Mesenchymal stem cell (in vitro differentiated cells and primary cell): ENCODE results near the gene TLK2.

Source experiments
- DNase-seq: peaks from one replicate; pipeline ENCODE4 v3.0.0-alpha.2; 2013
- H2AFZ ChIP-seq: one replicate; pipeline ENCODE4 v1.6.1; 2013; ENCODE audit warnings: low read depth, mild to moderate bottlenecking, control low read depth, inconsistent platforms, low read length, moderate library complexity
- H2AK5ac ChIP-seq: 2 replicates; pipeline ENCODE4 v1.6.1; 2013; ENCODE audit warnings: low read length, moderate library complexity, mild to moderate bottlenecking, inconsistent platforms; ENCODE audit not compliant: severe bottlenecking
- H2BK120ac ChIP-seq: one replicate; pipeline ENCODE4 v1.6.1; 2013; ENCODE audit warnings: low read depth, mild to moderate bottlenecking, inconsistent platforms, low read length, moderate library complexity
- H2BK12ac ChIP-seq, 2 experiments: one replicate each; pipeline ENCODE4 v1.6.1; 2013; ENCODE audit warnings: inconsistent platforms in 2 of 2, low read length in 2 of 2, mild to moderate bottlenecking in 2 of 2, moderate library complexity in 2 of 2, control low read depth in 1 of 2
- H2BK15ac ChIP-seq: one replicate; pipeline ENCODE4 v1.6.1; 2013; ENCODE audit warnings: mild to moderate bottlenecking, low read depth, inconsistent platforms; ENCODE audit not compliant: poor library complexity, severe bottlenecking
- H2BK5ac ChIP-seq: 2 replicates; pipeline ENCODE4 v1.6.1; 2013; ENCODE audit warnings: low read depth, mild to moderate bottlenecking, low read length, control low read depth, inconsistent platforms; ENCODE audit not compliant: poor library complexity, severe bottlenecking
- H3K14ac ChIP-seq, 2 experiments: one replicate each; pipeline ENCODE4 v1.6.1; 2013; ENCODE audit warnings: inconsistent platforms in 2 of 2, low read length in 2 of 2, control low read depth in 1 of 2, mild to moderate bottlenecking in 1 of 2, moderate library complexity in 1 of 2
- H3K18ac ChIP-seq, 2 experiments: one replicate each; pipeline ENCODE4 v1.6.1; 2013; ENCODE audit warnings: inconsistent platforms in 2 of 2, low read length in 2 of 2, control low read depth in 1 of 2, low read depth in 1 of 2, mild to moderate bottlenecking in 1 of 2
- H3K23ac ChIP-seq, 2 experiments: one replicate each; pipeline ENCODE4 v1.6.1; 2013; ENCODE audit warnings: inconsistent platforms in 2 of 2, low read length in 2 of 2, mild to moderate bottlenecking in 2 of 2, moderate library complexity in 2 of 2, control low read depth in 1 of 2
- H3K27ac ChIP-seq: 2 replicates; pipeline ENCODE4 v1.5.1; 2013; ENCODE audit warnings: mild to moderate bottlenecking, moderate library complexity, low read length, control low read depth, inconsistent platforms; ENCODE audit not compliant: poor library complexity, severe bottlenecking
- H3K27me3 ChIP-seq, 2 experiments: 2 replicates each; pipeline versions ENCODE4 v1.6.1 to v1.7.0; 2013; ENCODE audit warnings: low read length in 2 of 2, mild to moderate bottlenecking in 2 of 2, moderate library complexity in 2 of 2, control low read depth in 1 of 2, inconsistent platforms in 1 of 2; ENCODE audit not compliant: control insufficient read depth in 1 of 2, insufficient read depth in 1 of 2
- H3K36me3 ChIP-seq, 2 experiments: 2 replicates each; pipeline versions ENCODE4 v1.6.1 to v1.7.0; 2013; ENCODE audit warnings: low read length in 2 of 2, control low read depth in 1 of 2, inconsistent platforms in 1 of 2, low read depth in 1 of 2, mild to moderate bottlenecking in 1 of 2; ENCODE audit not compliant: insufficient read depth in 2 of 2, control insufficient read depth in 1 of 2
- H3K4ac ChIP-seq, 2 experiments: one replicate each; pipeline ENCODE4 v1.6.1; 2013; ENCODE audit warnings: inconsistent platforms in 2 of 2, low read length in 2 of 2, mild to moderate bottlenecking in 2 of 2, moderate library complexity in 2 of 2, control low read depth in 1 of 2, low read depth in 1 of 2
- H3K4me1 ChIP-seq: 2 replicates; pipeline ENCODE4 v1.6.1; 2013; ENCODE audit warnings: low read depth, low read length, control low read depth; ENCODE audit not compliant: control insufficient read depth, insufficient read depth
- H3K4me2 ChIP-seq: 2 replicates; pipeline ENCODE4 v1.6.1; 2013; ENCODE audit warnings: low read length, mild to moderate bottlenecking, inconsistent platforms; ENCODE audit not compliant: poor library complexity, severe bottlenecking
- H3K4me3 ChIP-seq, 2 experiments: 2 replicates each; pipeline versions ENCODE4 v1.5.1 to v1.7.0; 2013; ENCODE audit warnings: low read length in 2 of 2, mild to moderate bottlenecking in 2 of 2, control low read depth in 1 of 2, low read depth in 1 of 2; ENCODE audit not compliant: insufficient read depth in 1 of 2
- H3K79me1 ChIP-seq: replicated peaks from 2 replicates; pipeline ENCODE4 v1.6.1; 2013; ENCODE audit warnings: mild to moderate bottlenecking, control low read depth, low read length, inconsistent platforms; ENCODE audit not compliant: poor library complexity, severe bottlenecking
- H3K9ac ChIP-seq: 2 replicates; pipeline ENCODE4 v1.7.0; 2013; ENCODE audit warnings: mild to moderate bottlenecking, low read length, moderate library complexity
- H3K9me3 ChIP-seq: 2 replicates; pipeline ENCODE4 v1.7.0; 2013; ENCODE audit warnings: mild to moderate bottlenecking, low read length; ENCODE audit not compliant: control insufficient read depth
- H4K8ac ChIP-seq: one replicate; pipeline ENCODE4 v1.6.1; 2013; ENCODE audit warnings: inconsistent platforms, mild to moderate bottlenecking, low read length, moderate library complexity
- H4K91ac ChIP-seq: one replicate; pipeline ENCODE4 v1.6.1; 2013; ENCODE audit warnings: mild to moderate bottlenecking, low read length, inconsistent platforms
- WGBS: methylation state at CpG from one replicate; pipeline ENCODE4 v1.1.7; 2013; ENCODE audit warnings: mixed read lengths; 5-methylcytosine and 5-hydroxymethylcytosine counted together

TLK2 gene

DNA sequence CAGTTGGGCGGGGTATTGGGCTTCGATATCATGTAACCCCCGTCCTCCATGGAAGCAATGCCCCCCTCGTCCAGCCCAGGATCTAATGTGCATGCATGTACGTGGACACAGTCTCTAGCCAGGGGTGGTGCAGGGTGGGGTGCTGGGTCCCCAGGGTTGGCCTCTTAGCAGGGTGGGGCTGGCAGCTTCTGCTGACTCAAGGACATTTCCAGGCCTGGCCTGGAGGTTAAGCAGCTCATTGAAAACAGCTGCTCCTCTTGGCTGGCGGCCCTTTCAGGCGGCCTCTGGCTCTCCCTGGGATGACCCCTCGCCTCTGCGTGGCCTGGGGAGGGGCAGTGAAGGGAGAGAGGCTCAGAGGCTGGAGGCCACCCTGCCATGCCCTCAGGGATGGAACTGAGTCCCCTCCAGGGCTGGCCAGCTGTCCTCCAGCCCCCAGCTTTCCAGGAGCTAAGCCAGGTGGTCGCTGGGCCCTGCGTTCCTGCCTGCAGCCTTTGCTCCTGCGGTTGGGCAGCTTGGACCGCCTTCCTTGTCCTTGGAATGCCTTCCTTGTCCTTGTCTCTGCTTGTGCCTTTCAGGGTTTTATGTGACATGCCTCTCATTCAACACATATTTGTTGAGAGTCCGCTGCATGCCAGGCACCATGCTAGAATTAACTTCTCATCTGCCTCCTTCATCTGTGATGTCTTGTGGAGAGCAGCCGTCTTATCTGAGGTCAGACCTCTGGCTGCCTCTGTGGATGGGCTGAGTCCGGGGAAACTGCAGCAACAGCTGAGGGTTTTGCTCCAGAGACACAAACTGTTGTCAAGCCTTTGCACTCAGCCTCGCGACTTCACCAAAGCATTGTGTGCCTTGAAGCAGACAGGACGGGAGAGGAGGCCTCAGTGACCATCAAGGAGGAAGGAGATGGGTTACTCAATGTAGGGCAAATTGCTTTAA lies 175.5 kb downstream of the TLK2 start:
- DNase-seq = peak; percentile 77
- Histone ChIP-seq H2BK5ac (no peak overlapping the region), H2BK12ac (peak overlapping the region; percentile 49 to 63), H4K8ac (peak overlapping the region; percentile 78), H3K4ac (peak overlapping the region; percentile 80 to 81), H3K18ac (peak overlapping the region; percentile 89 to 90), H4K91ac (peak overlapping the region; percentile 52), H2BK15ac (peak overlapping the region; percentile 13), H3K27ac (no peak overlapping the region), H3K4me1 (peaks cover 31% of the 10 kb centered on the region), H3K4me2 (no peak overlapping the region), H3K27me3 (no peaks in the 10 kb centered on the region), H3K9me3 (no peaks in the 10 kb centered on the region), H3K14ac (peak overlapping the region in 1 of 2 experiments; percentile 58), H2BK120ac (no peak overlapping the region), H3K4me3 (peak overlapping the region in 1 of 2 experiments; percentile 42), H3K23ac (peak overlapping the region in 1 of 2 experiments; percentile 5), H3K36me3 (peaks cover 9 to 32% of the 10 kb centered on the region in 2 experiments), H3K9ac (peak overlapping the region; percentile 78), H2AK5ac (no peak overlapping the region), H3K79me1 (peaks cover 33% of the 10 kb centered on the region), H2AFZ (no peak overlapping the region)
- WGBS = 45% methylated on average over 19 of the region's 19 CpGs

DNA sequence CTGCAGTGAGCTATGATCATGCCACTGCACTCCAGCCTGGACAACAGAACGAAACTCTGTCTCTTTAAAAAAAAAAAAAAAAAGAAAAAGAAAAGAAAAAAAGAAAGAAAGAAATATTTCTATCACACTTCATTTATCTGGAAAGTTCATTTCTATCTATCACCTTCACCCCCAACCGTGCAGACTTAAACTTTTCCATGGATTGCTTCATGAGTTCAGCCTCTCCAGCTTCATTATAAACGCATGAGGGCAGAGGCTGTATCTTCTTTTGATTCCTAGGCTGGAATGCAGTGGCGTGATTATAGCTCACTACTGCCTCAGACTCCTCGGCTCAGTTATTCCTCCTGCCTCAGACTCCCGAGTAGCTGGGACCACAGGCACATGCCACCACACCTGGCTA lies 177.0 kb downstream of the TLK2 start:
- no peak overlapping the region for H3K18ac ChIP-seq
- no peak overlapping the region for H2BK5ac ChIP-seq
- no peak overlapping the region for H2BK120ac ChIP-seq
- peaks cover 4% of the 10 kb centered on the region for H3K9me3 ChIP-seq
- no peak overlapping the region for H3K4ac ChIP-seq
- no peak overlapping the region for H4K91ac ChIP-seq
- no peak overlapping the region for H2BK15ac ChIP-seq
- DNase-seq = no peak
- H3K23ac ChIP-seq = no peak overlapping the region
- no peak overlapping the region for H2AFZ ChIP-seq
- H3K79me1 ChIP-seq = peaks cover 32% of the 10 kb centered on the region
- 89% methylated on average over 5 of the region's 6 CpGs for WGBS
- no peaks in the 10 kb centered on the region for H3K27me3 ChIP-seq
- no peak overlapping the region for H2BK12ac ChIP-seq
- no peak overlapping the region for H3K14ac ChIP-seq
- H3K27ac ChIP-seq = no peak overlapping the region
- H3K4me2 ChIP-seq = no peak overlapping the region
- no peak overlapping the region for H4K8ac ChIP-seq
- H2AK5ac ChIP-seq = no peak overlapping the region
- H3K9ac ChIP-seq = no peak overlapping the region
- H3K36me3 ChIP-seq = peaks cover 10 to 37% of the 10 kb centered on the region in 2 experiments
- H3K4me1 ChIP-seq = peaks cover 24% of the 10 kb centered on the region
- H3K4me3 ChIP-seq = no peak overlapping the region

GRCh38 chr17:62656446-62656845 lies 177.8 kb downstream of the TLK2 start:
- Histone ChIP-seq H4K8ac (no peak overlapping the region), H3K4me2 (no peak overlapping the region), H3K36me3 (peaks cover 12 to 37% of the 10 kb centered on the region in 2 experiments), H4K91ac (no peak overlapping the region), H3K27me3 (no peaks in the 10 kb centered on the region), H3K23ac (no peak overlapping the region), H2BK120ac (no peak overlapping the region), H3K9me3 (peaks cover 9% of the 10 kb centered on the region), H3K9ac (no peak overlapping the region), H3K4me3 (no peak overlapping the region), H2AFZ (no peak overlapping the region), H2BK15ac (no peak overlapping the region), H3K4ac (no peak overlapping the region), H3K14ac (no peak overlapping the region), H3K27ac (no peak overlapping the region), H3K79me1 (peaks cover 32% of the 10 kb centered on the region), H2BK5ac (no peak overlapping the region), H2BK12ac (no peak overlapping the region), H3K18ac (no peak overlapping the region), H3K4me1 (peaks cover 24% of the 10 kb centered on the region), H2AK5ac (no peak overlapping the region)
- DNase-seq = no peak
- WGBS = 95% methylated on average over 1 of the region's 1 CpG

DNA sequence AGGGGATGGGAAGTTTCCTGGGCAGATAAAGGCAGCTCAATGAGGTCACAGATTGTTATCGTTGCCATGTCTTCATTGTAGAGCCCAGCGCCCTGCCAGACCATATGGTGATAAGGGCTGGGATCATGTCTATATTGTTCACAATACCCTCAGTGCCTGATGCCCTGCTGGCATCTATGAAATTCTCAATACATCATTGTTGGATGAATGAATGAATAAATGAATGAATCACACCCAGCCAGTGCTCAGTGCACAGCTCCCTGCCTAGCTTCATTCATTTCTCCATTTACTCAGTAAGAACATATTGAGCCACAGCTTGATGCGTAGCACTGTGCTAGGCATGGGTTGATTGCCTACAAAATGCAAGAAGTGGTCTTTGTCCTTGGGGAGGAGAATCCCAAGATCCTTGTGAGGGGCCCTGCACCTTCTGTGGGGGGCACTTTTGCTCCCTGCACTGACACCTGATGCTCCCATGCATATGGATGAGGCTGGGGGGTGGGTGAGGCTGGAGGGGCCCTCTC lies 178.6 kb downstream of the TLK2 start:
- H3K27me3 ChIP-seq = no peaks in the 10 kb centered on the region
- no peak for DNase-seq
- 95% methylated on average over 3 of the region's 3 CpGs for WGBS
- no peak overlapping the region for H4K8ac ChIP-seq
- no peak overlapping the region for H2BK120ac ChIP-seq
- no peak overlapping the region for H2BK12ac ChIP-seq
- no peak overlapping the region for H3K4me3 ChIP-seq
- H3K4me2 ChIP-seq = no peak overlapping the region
- H3K9ac ChIP-seq = no peak overlapping the region
- H3K4me1 ChIP-seq = peaks cover 22% of the 10 kb centered on the region
- H2BK5ac ChIP-seq = no peak overlapping the region
- H2AK5ac ChIP-seq = no peak overlapping the region
- H3K27ac ChIP-seq = no peak overlapping the region
- H4K91ac ChIP-seq = no peak overlapping the region
- H3K23ac ChIP-seq = no peak overlapping the region
- peaks cover 9% of the 10 kb centered on the region for H3K9me3 ChIP-seq
- H2AFZ ChIP-seq = no peak overlapping the region
- H3K36me3 ChIP-seq = peaks cover 12 to 37% of the 10 kb centered on the region in 2 experiments
- peak overlapping the region in 1 of 2 experiments; percentile 44 for H3K18ac ChIP-seq
- H3K79me1 ChIP-seq = peaks cover 32% of the 10 kb centered on the region
- peak overlapping the region in 1 of 2 experiments; percentile 87 for H3K14ac ChIP-seq
- H3K4ac ChIP-seq = no peak overlapping the region
- H2BK15ac ChIP-seq = no peak overlapping the region
